ENCODE results near the gene TMEM9.

TMEM9 gene

GRCh38 chr1:201183209-201183608, 28.9 kb upstream of the TMEM9 start:
- Mint-ChIP-seq H3K36me3 (ENCODE audit: insufficient read depth) (peaks cover 3% of the 10 kb centered on the region), H3K27me3 (peaks cover 52 to 64% of the 10 kb centered on the region in 2 donors), H3K9me3 (peaks cover 0 to 7% of the 10 kb centered on the region in 2 donors), H3K4me1 (ENCODE audit: low read depth in 2 of 2) (no peaks in the 10 kb centered on the region), H3K4me3 (no peak overlapping the region), H3K27ac (no peak overlapping the region)
- ATAC-seq (replicated peaks) (no peak), DNase-seq (no peak)

- peaks cover 61 to 79% of the 10 kb centered on the region in 2 donors for H3K27me3 Mint-ChIP-seq
- H3K9me3 Mint-ChIP-seq: peaks cover 0 to 7% of the 10 kb centered on the region in 2 donors
- H3K27ac Mint-ChIP-seq: no peak overlapping the region
- no peak for ATAC-seq (replicated peaks)
- H3K36me3 Mint-ChIP-seq (ENCODE audit: insufficient read depth): peaks cover 3% of the 10 kb centered on the region
- H3K4me3 Mint-ChIP-seq: no peak overlapping the region
- no peak for DNase-seq
- H3K4me1 Mint-ChIP-seq (ENCODE audit: low read depth in 2 of 2): no peaks in the 10 kb centered on the region
Observed at GRCh38 chr1:201181726-201182125, 27.5 kb upstream of the TMEM9 start.

- DNase-seq: no peak
- ATAC-seq (replicated peaks): no peak
- Mint-ChIP-seq H3K9me3 (peaks cover 0 to 7% of the 10 kb centered on the region in 2 donors), H3K27me3 (peaks cover 61 to 80% of the 10 kb centered on the region in 2 donors), H3K27ac (no peak overlapping the region), H3K4me3 (no peak overlapping the region), H3K4me1 (ENCODE audit: low read depth in 2 of 2) (no peaks in the 10 kb centered on the region), H3K36me3 (ENCODE audit: insufficient read depth) (peaks cover 3% of the 10 kb centered on the region)
Observed at GRCh38 chr1:201181323-201181722, 27.0 kb upstream of the TMEM9 start.

GRCh38 chr1:201180901-201181300, 26.6 kb upstream of the TMEM9 start:
- DNase-seq: no peak
- H3K27me3 Mint-ChIP-seq: peaks cover 61 to 80% of the 10 kb centered on the region in 2 donors
- no peak overlapping the region for H3K4me3 Mint-ChIP-seq
- H3K9me3 Mint-ChIP-seq: peaks cover 0 to 7% of the 10 kb centered on the region in 2 donors
- H3K27ac Mint-ChIP-seq: no peak overlapping the region
- no peaks in the 10 kb centered on the region for H3K4me1 Mint-ChIP-seq (ENCODE audit: low read depth in 2 of 2)
- no peak for ATAC-seq (replicated peaks)
- peaks cover 3% of the 10 kb centered on the region for H3K36me3 Mint-ChIP-seq (ENCODE audit: insufficient read depth)

GRCh38 chr1:201180141-201180540, 25.9 kb upstream of the TMEM9 start:
- H3K27me3 Mint-ChIP-seq: peaks cover 61 to 79% of the 10 kb centered on the region in 2 donors

GRCh38 chr1:201178718-201179117, 24.4 kb upstream of the TMEM9 start:
- Mint-ChIP-seq H3K4me1 (ENCODE audit: low read depth in 2 of 2) (no peaks in the 10 kb centered on the region), H3K27me3 (peaks cover 49 to 65% of the 10 kb centered on the region in 2 donors), H3K4me3 (no peak overlapping the region), H3K27ac (no peak overlapping the region), H3K9me3 (peaks cover 0 to 7% of the 10 kb centered on the region in 2 donors), H3K36me3 (ENCODE audit: insufficient read depth) (no peaks in the 10 kb centered on the region)
- ATAC-seq (replicated peaks): no peak
- no peak for DNase-seq

More at GRCh38 chr1:201180141-201180540, 25.9 kb upstream of the TMEM9 start:
- Mint-ChIP-seq H3K27ac (no peak overlapping the region), H3K4me1 (ENCODE audit: low read depth in 2 of 2) (no peaks in the 10 kb centered on the region), H3K36me3 (ENCODE audit: insufficient read depth) (peaks cover 3% of the 10 kb centered on the region), H3K4me3 (no peak overlapping the region), H3K9me3 (peaks cover 0 to 7% of the 10 kb centered on the region in 2 donors)
- DNase-seq (no peak), ATAC-seq (replicated peaks) (no peak)

- peaks cover 38 to 53% of the 10 kb centered on the region in 2 donors for H3K27me3 Mint-ChIP-seq
- ATAC-seq (replicated peaks): no peak
- H3K36me3 Mint-ChIP-seq (ENCODE audit: insufficient read depth): no peaks in the 10 kb centered on the region
- no peak overlapping the region for H3K4me3 Mint-ChIP-seq
- no peaks in the 10 kb centered on the region for H3K4me1 Mint-ChIP-seq (ENCODE audit: low read depth in 2 of 2)
- H3K27ac Mint-ChIP-seq: no peak overlapping the region
- DNase-seq: no peak
- peaks cover 0 to 7% of the 10 kb centered on the region in 2 donors for H3K9me3 Mint-ChIP-seq
Observed at GRCh38 chr1:201176940-201177339, 22.7 kb upstream of the TMEM9 start.

GRCh38 chr1:201175820-201176500, 21.7 kb upstream of the TMEM9 start:
- peaks cover 0 to 7% of the 10 kb centered on the region in 2 donors for H3K9me3 Mint-ChIP-seq
- peaks cover 6 to 8% of the 10 kb centered on the region in 2 donors for H3K4me1 Mint-ChIP-seq (ENCODE audit: low read depth in 2 of 2)
- H3K4me3 Mint-ChIP-seq: no peak overlapping the region
- peaks cover 5% of the 10 kb centered on the region for H3K36me3 Mint-ChIP-seq (ENCODE audit: insufficient read depth)
- DNase-seq (no peak), ATAC-seq (replicated peaks) (no peak)
- H3K27me3 Mint-ChIP-seq: peaks cover 31 to 43% of the 10 kb centered on the region in 2 donors
- H3K27ac Mint-ChIP-seq: no peak overlapping the region

GRCh38 chr1:201173736-201174135, 19.5 kb upstream of the TMEM9 start:
- no peak for DNase-seq
- H3K27ac Mint-ChIP-seq: no peak overlapping the region
- no peak for ATAC-seq (replicated peaks)
- H3K4me3 Mint-ChIP-seq: no peak overlapping the region
- no peaks in the 10 kb centered on the region for H3K9me3 Mint-ChIP-seq
- H3K4me1 Mint-ChIP-seq (ENCODE audit: low read depth in 2 of 2): peaks cover 10 to 12% of the 10 kb centered on the region in 2 donors
- peaks cover 5% of the 10 kb centered on the region for H3K36me3 Mint-ChIP-seq (ENCODE audit: insufficient read depth)
- peaks cover 14 to 21% of the 10 kb centered on the region in 2 donors for H3K27me3 Mint-ChIP-seq

GRCh38 chr1:201172999-201173610, 18.8 kb upstream of the TMEM9 start:
- DNase-seq: no peak
- Mint-ChIP-seq H3K27ac (no peak overlapping the region), H3K4me1 (ENCODE audit: low read depth in 2 of 2) (peaks cover 10 to 12% of the 10 kb centered on the region in 2 donors), H3K27me3 (peaks cover 9 to 15% of the 10 kb centered on the region in 2 donors), H3K9me3 (no peaks in the 10 kb centered on the region), H3K36me3 (ENCODE audit: insufficient read depth) (peaks cover 5% of the 10 kb centered on the region), H3K4me3 (no peak overlapping the region)
- ATAC-seq (replicated peaks): no peak

- Mint-ChIP-seq H3K4me3 (peak overlapping the region; percentile 87 to 89), H3K27me3 (peaks cover 2 to 7% of the 10 kb centered on the region in 2 donors), H3K4me1 (ENCODE audit: low read depth in 2 of 2) (peaks cover 10 to 12% of the 10 kb centered on the region in 2 donors), H3K36me3 (ENCODE audit: insufficient read depth) (peaks cover 5% of the 10 kb centered on the region), H3K9me3 (no peaks in the 10 kb centered on the region), H3K27ac (peak overlapping the region; percentile 84 to 93)
- no peak for ATAC-seq (replicated peaks)
- DNase-seq: no peak
Observed at GRCh38 chr1:201172326-201172725, 18.1 kb upstream of the TMEM9 start.

- DNase-seq (peak; percentile 34 to 53 (median 34)), ATAC-seq (replicated peaks) (peak; percentile 65)
- H3K36me3 Mint-ChIP-seq (ENCODE audit: insufficient read depth): peaks cover 5% of the 10 kb centered on the region
- peak overlapping the region; percentile 84 to 93 for H3K27ac Mint-ChIP-seq
- no peaks in the 10 kb centered on the region for H3K9me3 Mint-ChIP-seq
- H3K4me1 Mint-ChIP-seq (ENCODE audit: low read depth in 2 of 2): peaks cover 10 to 12% of the 10 kb centered on the region in 2 donors
- peak overlapping the region; percentile 87 to 89 for H3K4me3 Mint-ChIP-seq
- no peaks in the 10 kb centered on the region for H3K27me3 Mint-ChIP-seq
Observed at GRCh38 chr1:201171063-201172036, 17.1 kb upstream of the TMEM9 start.

- H3K27ac Mint-ChIP-seq: peak overlapping the region; percentile 84 to 93
- no peaks in the 10 kb centered on the region for H3K9me3 Mint-ChIP-seq
- DNase-seq (peak; percentile 70 to 73 (median 71)), ATAC-seq (replicated peaks) (peak; percentile 86)
- peaks cover 5% of the 10 kb centered on the region for H3K36me3 Mint-ChIP-seq (ENCODE audit: insufficient read depth)
- H3K27me3 Mint-ChIP-seq: no peaks in the 10 kb centered on the region
- peak overlapping the region; percentile 87 to 89 for H3K4me3 Mint-ChIP-seq
- H3K4me1 Mint-ChIP-seq (ENCODE audit: low read depth in 2 of 2): peaks cover 10 to 12% of the 10 kb centered on the region in 2 donors
Observed at GRCh38 chr1:201170533-201171062, 16.3 kb upstream of the TMEM9 start.

All from effector memory CD8-positive, alpha-beta T cell (primary cell).